Measurements from ENCODE around the gene BANK1.
A peak's percentile ranks its signal among the peaks of the same experiment; 100 is the strongest.

The BANK1 gene

GRCh38 chr4:101967697-101968346 lies 177.3 kb downstream of the BANK1 start:
- no peak for DNase-seq

- DNase-seq = no peak
These were observed 177.8 kb downstream of the BANK1 start for GRCh38 chr4:101968364-101968763.

GRCh38 chr4:101969965-101970364 lies 179.4 kb downstream of the BANK1 start:
- no peak for DNase-seq

GRCh38 chr4:101970547-101971155 lies 180.1 kb downstream of the BANK1 start:
- no peak for DNase-seq

- DNase-seq = no peak
These were observed 182.3 kb downstream of the BANK1 start for GRCh38 chr4:101972791-101973190.

GRCh38 chr4:101973361-101973760 lies 182.8 kb downstream of the BANK1 start:
- no peak for DNase-seq

- no peak for DNase-seq
These were observed 186.5 kb downstream of the BANK1 start for GRCh38 chr4:101977076-101977475.

GRCh38 chr4:101981756-101982155 lies 191.2 kb downstream of the BANK1 start:
- DNase-seq = peak; percentile 90

GRCh38 chr4:101983835-101984234 lies 193.3 kb downstream of the BANK1 start:
- no peak for DNase-seq

GRCh38 chr4:101987623-101988243 lies 197.2 kb downstream of the BANK1 start:
- no peak for DNase-seq

GRCh38 chr4:101989551-101989950 lies 199.0 kb downstream of the BANK1 start:
- DNase-seq = no peak

GRCh38 chr4:101992446-101992845 lies 201.9 kb downstream of the BANK1 start:
- DNase-seq = no peak

GRCh38 chr4:101993002-101993841 lies 202.7 kb downstream of the BANK1 start:
- DNase-seq = no peak

GRCh38 chr4:101993842-101994775 lies 203.6 kb downstream of the BANK1 start:
- DNase-seq = no peak

GRCh38 chr4:102007959-102008425 lies 217.5 kb downstream of the BANK1 start:
- no peak for DNase-seq

GRCh38 chr4:102008711-102009110 lies 218.2 kb downstream of the BANK1 start:
- no peak for DNase-seq

- DNase-seq = no peak
These were observed 231.8 kb downstream of the BANK1 start for GRCh38 chr4:102022343-102022742.

GRCh38 chr4:102027961-102028360 lies 237.4 kb downstream of the BANK1 start:
- no peak for DNase-seq

- no peak for DNase-seq
These were observed 240.9 kb downstream of the BANK1 start for GRCh38 chr4:102031406-102031805.

- no peak for DNase-seq
These were observed 245.5 kb downstream of the BANK1 start for GRCh38 chr4:102036016-102036415.

GRCh38 chr4:102036619-102037376 lies 246.3 kb downstream of the BANK1 start:
- DNase-seq = no peak
